Ovary (tissue), 9 donors: ENCODE data around the gene ISCU. TPM values are rescaled to one million over a fixed set of nuclear protein-coding genes. Genes with fewer than 3 reads are reported as not detected.

ENCODE experiments used
- DNase-seq, 5 donors: peaks; one replicate each; pipeline ENCODE4 v3.0.0-alpha.2; 2019 to 2020
- H3K27ac ChIP-seq, 2 donors: fragments of 200-600 bp; one replicate each; pipeline versions ENCODE4 v1.5.1 to v1.8.0; 2019 to 2022
- H3K27me3 ChIP-seq: fragments of 200-600 bp; one replicate; pipeline ENCODE4 v1.8.0; 2022
- H3K36me3 ChIP-seq: fragments of 200-600 bp; sonication (generic); one replicate; pipeline ENCODE4 v1.5.1; 2019
- H3K4me1 ChIP-seq: one replicate; pipeline ENCODE4 v1.8.1; 2013; ENCODE audit warnings: mild to moderate bottlenecking, moderate library complexity; ENCODE audit not compliant: insufficient read depth
- H3K4me3 ChIP-seq: fragments of 200-600 bp; sonication (generic); one replicate; pipeline ENCODE4 v1.5.1; 2017
- H3K9me3 ChIP-seq, 2 donors: fragments of 200-600 bp in 1 of 2; sonication (generic) in 1 of 2; one replicate each; pipeline versions ENCODE4 v1.5.1 to v1.8.1; 2013 to 2019; ENCODE audit warnings: mild to moderate bottlenecking in 1 of 2, moderate library complexity in 1 of 2
- EP300 ChIP-seq: sonication (generic); formaldehyde crosslinking; IDR thresholded peaks from one replicate; pipeline ENCODE4 v1.6.1; 2017; ENCODE audit warnings: antibody characterized with exemption
- POLR2A ChIP-seq: fragments of 450-650 bp; IDR thresholded peaks from one replicate; pipeline ENCODE4 v1.6.1; 2017; ENCODE audit warnings: antibody characterized with exemption, mild to moderate bottlenecking, moderate library complexity
- WGBS, 3 donors: extraction: QIAGEN DNeasy Blood & Tissue Kit in 1 of 3; methylation state at CpG; one replicate each; pipeline versions ENCODE4 v1.1.5 to v1.1.7; 2013 to 2017; 5-methylcytosine and 5-hydroxymethylcytosine counted together
- intact Hi-C, 4 donors: fragments of 100-400 bp; cut with DNase I; formaldehyde crosslinking; loops; one replicate each; pipeline versions ENCODE4 v1.11.0 to v1.15.1; 2022 to 2023
- polyA plus RNA-seq, 2 donors: library from polyadenylated mRNA; stranded (reverse); fragments of 200-250 nt in 1 of 2; fragments of 350-450 nt in 1 of 2; fragmentation: Illumina TruSeq in 1 of 2; extraction: RNeasy Lipid Tissue Mini Kit (QIAGEN cat#74804) in 1 of 2; gene quantifications; one replicate each; pipeline ENCODE4 v1.2.3, GENCODE V29; 2013 to 2014
- total RNA-seq, 7 donors: library from RNA; depleted of rRNA in 2 of 7; stranded (reverse); fragments of >200 nt in 2 of 7; fragmentation: NEBNext Ultra II Directional in 3 of 7; extraction: Animal tissue kit (Norgen Biotek cat#: 25700) in 3 of 7; gene quantifications; one replicate each; pipeline versions ENCODE4 v1.1.0 to v1.2.4, GENCODE V29; 2016 to 2023
- TF ChIP-seq, protein P1 (sequence below), 3 donors: fragments of 450-650 bp in 2 of 3; fragments of 200-600 bp in 1 of 3; IDR thresholded peaks; one replicate each; pipeline versions ENCODE4 v1.5.1 to v1.8.0; 2016 to 2022; ENCODE audit warnings: antibody characterized with exemption in 3 of 3, mild to moderate bottlenecking in 1 of 3
- donor health status: DM: no; HTN: no; CAD: no; lungs with moderate emphysema.
- donor health status: DM: no; HTN: no; CAD: no.
- donor health status: Bipolar disorder and iron deficiency.
- donor health status: DM: yes; HTN: yes; CAD: no.
- donor health status: DM: no; HTN: no; CAD: no.
- donor health status: DM: yes; HTN: yes; CAD: no.

The ISCU gene
- total and polyA plus RNA-seq, 9 donors = 110 to 298 (median 169) TPM

DNA sequence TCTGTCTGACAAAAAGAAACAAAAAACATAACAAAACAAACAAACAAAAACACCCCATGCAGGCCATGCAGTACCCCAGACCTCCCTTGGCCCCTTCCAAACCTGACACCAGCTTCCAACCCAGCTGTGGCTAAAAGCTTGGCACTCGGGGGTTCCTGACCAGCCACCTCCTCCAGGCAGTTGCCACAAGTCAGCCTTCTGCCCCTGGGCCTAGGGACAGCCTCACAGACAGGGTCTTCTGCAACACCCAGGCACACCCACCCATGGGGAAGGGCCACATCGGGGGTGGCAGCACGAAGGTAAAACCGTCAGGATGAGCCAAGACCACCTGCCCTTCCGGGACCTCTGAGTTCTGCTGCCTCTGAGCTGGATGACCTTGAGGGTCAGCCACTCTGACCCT is 46.2 kb downstream of the ISCU start:
- Histone ChIP-seq H3K9me3 (no peaks in the 10 kb centered on the region), H3K4me1 (peaks cover 8% of the 10 kb centered on the region), H3K27me3 (no peaks in the 10 kb centered on the region), H3K4me3 (no peak overlapping the region), H3K27ac (no peak overlapping the region), H3K36me3 (no peaks in the 10 kb centered on the region)
- intact Hi-C loops = no loop called here
- WGBS, 3 donors = 75 to 87% (median 76%) methylated on average over 5 of the region's 5 CpGs
- DNase-seq = no peak
- no peak for TF ChIP-seq POLR2A
- no peak for TF ChIP-seq EP300
- TF ChIP-seq, protein P1, sequence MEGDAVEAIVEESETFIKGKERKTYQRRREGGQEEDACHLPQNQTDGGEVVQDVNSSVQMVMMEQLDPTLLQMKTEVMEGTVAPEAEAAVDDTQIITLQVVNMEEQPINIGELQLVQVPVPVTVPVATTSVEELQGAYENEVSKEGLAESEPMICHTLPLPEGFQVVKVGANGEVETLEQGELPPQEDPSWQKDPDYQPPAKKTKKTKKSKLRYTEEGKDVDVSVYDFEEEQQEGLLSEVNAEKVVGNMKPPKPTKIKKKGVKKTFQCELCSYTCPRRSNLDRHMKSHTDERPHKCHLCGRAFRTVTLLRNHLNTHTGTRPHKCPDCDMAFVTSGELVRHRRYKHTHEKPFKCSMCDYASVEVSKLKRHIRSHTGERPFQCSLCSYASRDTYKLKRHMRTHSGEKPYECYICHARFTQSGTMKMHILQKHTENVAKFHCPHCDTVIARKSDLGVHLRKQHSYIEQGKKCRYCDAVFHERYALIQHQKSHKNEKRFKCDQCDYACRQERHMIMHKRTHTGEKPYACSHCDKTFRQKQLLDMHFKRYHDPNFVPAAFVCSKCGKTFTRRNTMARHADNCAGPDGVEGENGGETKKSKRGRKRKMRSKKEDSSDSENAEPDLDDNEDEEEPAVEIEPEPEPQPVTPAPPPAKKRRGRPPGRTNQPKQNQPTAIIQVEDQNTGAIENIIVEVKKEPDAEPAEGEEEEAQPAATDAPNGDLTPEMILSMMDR (IDR thresholded peaks at IDR 0.05) = no peak

DNA sequence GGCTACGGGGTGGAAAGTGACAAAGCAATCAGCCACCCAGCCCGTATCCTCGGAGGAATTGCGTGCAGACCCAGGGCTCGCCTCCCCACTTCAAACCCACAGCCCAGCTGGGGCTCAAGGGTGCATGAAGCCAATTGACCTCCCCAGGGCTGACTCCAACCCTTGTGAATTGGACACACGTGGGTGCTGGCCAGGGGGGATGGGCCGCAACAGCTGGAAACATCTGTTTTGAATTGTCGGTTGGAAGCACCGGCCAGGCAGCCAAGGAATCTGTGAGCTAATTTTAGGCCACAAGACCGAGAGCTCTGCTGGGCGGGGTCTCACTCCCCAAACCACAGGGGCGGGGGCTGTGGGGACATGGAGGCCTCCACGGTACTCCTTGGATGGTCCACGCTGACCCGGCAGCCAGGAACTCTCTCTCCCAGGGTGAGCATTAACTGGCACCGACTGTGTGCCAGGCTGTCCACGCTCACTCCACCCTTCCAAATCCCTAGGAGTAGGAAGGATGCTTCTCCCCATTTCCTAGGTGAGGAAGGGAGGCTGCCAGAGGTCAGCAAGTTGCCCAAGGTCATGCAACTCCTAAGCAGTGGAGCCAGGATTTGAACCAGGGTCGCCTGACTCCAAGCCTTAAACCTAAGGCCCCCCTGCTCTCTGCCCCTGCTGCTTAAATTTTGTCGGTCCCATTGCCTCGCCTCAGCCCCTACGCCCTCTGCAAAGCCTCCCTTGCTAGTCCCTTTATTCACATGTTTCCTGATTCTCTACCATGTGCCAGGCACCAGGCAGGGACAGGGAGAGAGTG is 47.3 kb downstream of the ISCU start:
- peak; percentile 83 to 92 (median 88) for DNase-seq
- no peak overlapping the region for H3K4me3 ChIP-seq
- no peaks in the 10 kb centered on the region for H3K9me3 ChIP-seq
- TF ChIP-seq POLR2A (no peak), EP300 (no peak)
- TF ChIP-seq, protein P1 (IDR thresholded peaks at IDR 0.05) = no peak
- H3K4me1 ChIP-seq = peaks cover 8% of the 10 kb centered on the region
- no peak overlapping the region for H3K27ac ChIP-seq
- intact Hi-C loops = no loop called here
- 17 to 24% (median 20%) methylated on average over 19 to 21 of the region's 21 CpGs for WGBS, 3 donors
- no peaks in the 10 kb centered on the region for H3K27me3 ChIP-seq
- H3K36me3 ChIP-seq = no peaks in the 10 kb centered on the region

DNA sequence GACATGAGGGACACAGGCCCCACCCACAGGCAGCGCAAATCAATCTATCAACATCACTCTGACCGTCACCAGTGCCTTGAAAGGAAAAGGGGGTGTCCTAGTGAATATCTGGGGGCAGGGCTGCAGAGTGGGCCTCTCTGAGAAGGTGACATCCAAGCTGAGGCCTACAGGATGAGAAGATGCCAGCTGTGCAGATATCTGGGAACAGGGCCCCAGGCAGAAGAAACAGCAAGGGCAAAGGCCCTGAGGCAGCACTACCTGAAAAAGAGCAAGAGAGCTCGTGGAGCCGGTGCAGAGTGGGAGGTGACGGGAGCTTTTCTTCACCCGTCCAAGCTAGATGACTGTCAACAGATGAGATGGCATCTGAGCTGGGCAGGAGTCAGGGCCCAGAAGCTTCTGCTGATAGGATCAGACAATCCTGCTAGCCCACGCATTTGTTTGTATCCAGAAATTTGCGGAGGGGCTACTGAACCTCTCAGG is 48.0 kb downstream of the ISCU start:
- intact Hi-C loops = no loop called here
- 92 to 94% (median 93%) methylated on average over 8 of the region's 8 CpGs for WGBS, 3 donors
- Histone ChIP-seq H3K36me3 (no peaks in the 10 kb centered on the region), H3K27ac (no peak overlapping the region), H3K9me3 (no peaks in the 10 kb centered on the region), H3K4me1 (peaks cover 6% of the 10 kb centered on the region), H3K27me3 (no peaks in the 10 kb centered on the region), H3K4me3 (no peak overlapping the region)
- TF ChIP-seq EP300 (no peak), POLR2A (no peak)
- TF ChIP-seq, protein P1 (IDR thresholded peaks at IDR 0.05) = no peak
- no peak for DNase-seq

DNA sequence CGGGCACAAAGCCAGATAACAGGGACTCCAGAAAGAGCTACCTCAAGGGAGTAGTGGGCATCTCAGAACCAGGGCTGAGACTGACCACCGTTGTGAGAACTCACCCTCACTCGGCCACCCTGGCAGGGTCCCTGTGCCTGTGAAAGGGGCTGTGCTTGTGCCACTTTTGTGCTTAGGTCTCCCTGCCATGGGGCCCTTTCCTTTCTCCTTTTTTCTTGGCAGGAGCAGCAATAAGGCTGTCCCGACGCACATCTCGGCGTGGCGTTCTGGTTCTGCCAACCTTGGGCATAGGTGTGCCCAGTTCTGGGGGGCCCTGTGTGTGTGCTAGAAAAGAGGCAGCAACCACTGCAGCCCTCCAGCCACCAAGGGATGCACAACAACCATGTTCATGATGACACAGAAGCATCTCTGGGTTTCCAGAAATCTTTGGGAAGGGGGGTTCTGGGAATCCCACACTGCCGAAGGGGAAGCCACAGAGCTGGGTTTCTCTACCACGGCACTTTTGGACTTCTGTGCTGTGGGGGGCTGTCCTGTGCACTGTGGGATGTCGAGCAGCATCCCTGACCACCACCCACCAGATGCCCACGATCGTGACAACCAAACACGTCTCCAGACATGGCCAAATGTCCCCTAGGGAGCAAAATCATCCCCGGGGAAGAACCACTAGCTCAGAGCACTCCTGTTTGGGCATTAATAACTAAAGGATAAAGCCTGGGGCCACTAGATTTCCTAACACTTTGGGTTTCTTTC is 48.6 kb downstream of the ISCU start:
- WGBS, 3 donors = 88 to 93% (median 91%) methylated on average over 15 of the region's 15 CpGs
- Histone ChIP-seq H3K27me3 (no peaks in the 10 kb centered on the region), H3K4me3 (no peak overlapping the region), H3K36me3 (no peaks in the 10 kb centered on the region), H3K27ac (no peak overlapping the region), H3K4me1 (peaks cover 5% of the 10 kb centered on the region), H3K9me3 (no peaks in the 10 kb centered on the region)
- no peak for TF ChIP-seq POLR2A
- TF ChIP-seq, protein P1 (IDR thresholded peaks at IDR 0.05) = no peak
- no peak for TF ChIP-seq EP300
- intact Hi-C loops = no loop called here
- no peak for DNase-seq
